SK-N-SH treated with all-trans-retinoic acid at 6 μM for 48 hours (cell line): ENCODE measurements around the gene FOXJ3.

Experiments used
- ARNTL ChIP-seq: fragments of 450-650 bp; formaldehyde crosslinking; IDR thresholded peaks from 2 replicates; pipeline ENCODE4 v1.5.0; 2020; ENCODE audit warnings: low read depth, mild to moderate bottlenecking, moderate library complexity, borderline replicate concordance
- BACH2 ChIP-seq: fragments of 250-450 bp; sonication (Bioruptor Pico); IDR thresholded peaks from 2 replicates; pipeline ENCODE4 v1.9.0; 2021; ENCODE audit warnings: mild to moderate bottlenecking, borderline replicate concordance
- CSRNP3 ChIP-seq: fragments of 250-450 bp; sonication (Bioruptor Pico); IDR thresholded peaks from 2 replicates; pipeline ENCODE4 v1.5.1; 2021; ENCODE audit warnings: mild to moderate bottlenecking, moderate library complexity
- ESRRG ChIP-seq: fragments of 250-450 bp; sonication (Bioruptor Pico); IDR thresholded peaks from 2 replicates; pipeline ENCODE4 v1.6.1; 2021; ENCODE audit warnings: mild to moderate bottlenecking
- OSR1 ChIP-seq: fragments of 250-450 bp; sonication (Bioruptor Pico); IDR thresholded peaks from 2 replicates; pipeline ENCODE4 v1.8.0; 2022; ENCODE audit warnings: moderate library complexity, mild to moderate bottlenecking, inconsistent platforms
- ZFP3 ChIP-seq: fragments of 250-450 bp; sonication (Bioruptor Pico); IDR thresholded peaks from 2 replicates; pipeline ENCODE4 v1.5.0; 2020; ENCODE audit warnings: mild to moderate bottlenecking, moderate library complexity
- ZFP30 ChIP-seq: fragments of 450-650 bp; formaldehyde crosslinking; IDR thresholded peaks from 2 replicates; pipeline ENCODE4 v1.5.0; 2022; ENCODE audit warnings: mild to moderate bottlenecking, moderate library complexity
- ZNF70 ChIP-seq: fragments of 450-650 bp; formaldehyde crosslinking; IDR thresholded peaks from 2 replicates; pipeline ENCODE4 v1.5.0; 2020; ENCODE audit warnings: mild to moderate bottlenecking, moderate library complexity
- TF ChIP-seq, protein P1 (sequence below): fragments of 250-450 bp; sonication (Bioruptor Pico); IDR thresholded peaks from 2 replicates; pipeline ENCODE4 v1.8.0; 2020; ENCODE audit warnings: mild to moderate bottlenecking, moderate library complexity, borderline replicate concordance

DNA sequence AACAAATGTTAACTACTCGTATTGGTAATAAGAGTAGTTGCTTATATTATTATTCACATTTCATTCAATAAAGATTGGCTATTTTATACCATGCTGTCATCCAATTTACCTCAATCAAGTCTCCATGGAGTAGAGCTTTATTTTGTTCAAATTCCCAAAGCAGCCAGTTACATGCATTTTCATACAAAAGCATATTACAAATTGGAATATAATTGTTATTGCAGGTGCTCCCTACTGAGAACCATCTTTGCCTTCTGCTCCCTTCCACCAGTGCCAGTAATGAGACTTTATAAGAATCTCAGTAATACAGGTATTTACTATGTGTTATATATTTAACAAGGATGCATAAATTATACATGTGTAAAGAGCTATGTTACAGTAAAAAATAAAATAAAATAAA, 54.2 kb downstream of the FOXJ3 start:
- TF ChIP-seq ARNTL (CRISPR knock-in tag): no peak
- no peak for TF ChIP-seq BACH2 (CRISPR knock-in tag)
- TF ChIP-seq ZFP3 (CRISPR knock-in tag): no peak
- TF ChIP-seq, protein P1, sequence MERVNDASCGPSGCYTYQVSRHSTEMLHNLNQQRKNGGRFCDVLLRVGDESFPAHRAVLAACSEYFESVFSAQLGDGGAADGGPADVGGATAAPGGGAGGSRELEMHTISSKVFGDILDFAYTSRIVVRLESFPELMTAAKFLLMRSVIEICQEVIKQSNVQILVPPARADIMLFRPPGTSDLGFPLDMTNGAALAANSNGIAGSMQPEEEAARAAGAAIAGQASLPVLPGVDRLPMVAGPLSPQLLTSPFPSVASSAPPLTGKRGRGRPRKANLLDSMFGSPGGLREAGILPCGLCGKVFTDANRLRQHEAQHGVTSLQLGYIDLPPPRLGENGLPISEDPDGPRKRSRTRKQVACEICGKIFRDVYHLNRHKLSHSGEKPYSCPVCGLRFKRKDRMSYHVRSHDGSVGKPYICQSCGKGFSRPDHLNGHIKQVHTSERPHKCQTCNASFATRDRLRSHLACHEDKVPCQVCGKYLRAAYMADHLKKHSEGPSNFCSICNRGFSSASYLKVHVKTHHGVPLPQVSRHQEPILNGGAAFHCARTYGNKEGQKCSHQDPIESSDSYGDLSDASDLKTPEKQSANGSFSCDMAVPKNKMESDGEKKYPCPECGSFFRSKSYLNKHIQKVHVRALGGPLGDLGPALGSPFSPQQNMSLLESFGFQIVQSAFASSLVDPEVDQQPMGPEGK (CRISPR knock-in tag): no peak
- no peak for TF ChIP-seq ZNF70
- TF ChIP-seq OSR1 (CRISPR knock-in tag): no peak
- no peak for TF ChIP-seq CSRNP3 (CRISPR knock-in tag)
- TF ChIP-seq ZFP30 (CRISPR knock-in tag): no peak
- TF ChIP-seq ESRRG (CRISPR knock-in tag): no peak
